Adipocyte (in vitro differentiated cells): ENCODE measurements around the gene DMAP1.

Experiments used
- DNase-seq: peaks from one replicate; pipeline ENCODE4 v3.0.0-alpha.2; 2015; ENCODE audit warnings: low read depth
- H3K27me3 ChIP-seq: replicated peaks from 2 replicates; pipeline ENCODE4 v1.7.0; 2013; ENCODE audit warnings: mild to moderate bottlenecking, low read length, moderate library complexity; ENCODE audit not compliant: control insufficient read depth, insufficient read depth
- H3K36me3 ChIP-seq: 2 replicates; pipeline ENCODE4 v1.7.0; 2013; ENCODE audit warnings: low read length, mild to moderate bottlenecking, moderate library complexity; ENCODE audit not compliant: control insufficient read depth, insufficient read depth, severe bottlenecking
- H3K4me1 ChIP-seq: 2 replicates; pipeline ENCODE4 v1.7.0; 2013; ENCODE audit warnings: mild to moderate bottlenecking, low read length, moderate library complexity; ENCODE audit not compliant: control insufficient read depth, insufficient read depth
- H3K4me3 ChIP-seq: 2 replicates; pipeline ENCODE4 v1.7.0; 2013; ENCODE audit warnings: mild to moderate bottlenecking, low read length, moderate library complexity
- H3K9ac ChIP-seq: 2 replicates; pipeline ENCODE4 v1.7.0; 2013; ENCODE audit warnings: mild to moderate bottlenecking, low read length, moderate library complexity
- H3K9me3 ChIP-seq: 2 replicates; pipeline ENCODE4 v1.7.0; 2013; ENCODE audit warnings: mild to moderate bottlenecking, low read length, moderate library complexity; ENCODE audit not compliant: control insufficient read depth

Gene DMAP1

DNA sequence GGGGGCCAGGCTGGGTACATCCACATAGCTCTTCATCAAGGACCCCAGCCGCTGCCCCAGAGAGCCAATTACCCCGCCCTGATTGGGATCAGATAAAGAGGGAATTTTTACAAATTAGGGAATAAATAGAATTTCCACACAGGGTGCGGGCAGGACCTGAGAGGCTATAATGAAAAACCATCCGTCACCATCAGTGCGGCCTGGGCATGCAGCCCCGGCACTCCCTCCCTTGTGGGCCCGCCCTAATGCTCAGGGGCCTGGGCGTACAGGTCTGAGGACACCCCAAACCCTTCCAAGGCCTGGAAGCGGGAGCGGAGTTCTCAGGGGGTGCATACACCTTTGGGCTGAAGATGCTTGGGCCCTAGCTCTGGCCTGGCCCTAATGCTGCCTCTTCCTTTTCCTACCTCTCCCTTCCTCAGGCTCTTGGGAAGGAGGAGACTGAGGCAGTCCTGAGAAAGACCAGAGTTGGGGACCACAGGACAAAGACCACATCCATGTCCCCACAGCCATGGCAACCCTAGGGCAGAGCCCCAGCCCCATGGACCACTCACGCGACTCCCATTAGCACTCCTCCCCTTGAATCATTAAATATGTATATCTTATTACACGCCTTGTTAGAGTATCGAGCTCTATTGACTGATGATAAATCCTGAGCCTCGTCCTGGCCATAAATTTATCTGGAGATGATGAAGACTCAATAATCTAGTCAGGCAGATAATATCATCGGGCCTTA is 16.3 kb downstream of the DMAP1 start:
- Histone ChIP-seq H3K9ac (no peak overlapping the region), H3K4me1 (peaks cover 5% of the 10 kb centered on the region), H3K4me3 (no peak overlapping the region), H3K9me3 (no peaks in the 10 kb centered on the region), H3K27me3 (no peaks in the 10 kb centered on the region), H3K36me3 (peaks cover 15% of the 10 kb centered on the region)
- no peak for DNase-seq

DNA sequence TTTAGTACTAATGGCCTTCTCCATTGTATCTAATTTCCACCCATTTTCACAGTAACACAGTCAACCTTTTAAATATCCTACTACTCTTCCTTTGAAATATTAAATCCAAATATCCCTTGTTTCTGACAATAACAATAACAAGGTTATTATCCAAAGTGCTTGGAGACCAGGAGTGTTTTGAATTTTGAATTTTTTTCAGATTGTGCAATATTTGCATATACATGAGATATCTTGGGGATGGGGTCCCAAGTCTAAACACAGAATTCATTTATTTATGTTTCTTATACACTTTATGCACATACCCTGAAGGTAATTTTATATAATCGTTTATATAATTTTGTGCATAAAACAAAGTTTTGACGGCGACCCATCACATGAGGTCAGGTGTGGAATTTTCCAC is 17.5 kb downstream of the DMAP1 start:
- Histone ChIP-seq H3K4me3 (no peak overlapping the region), H3K36me3 (peaks cover 10% of the 10 kb centered on the region), H3K4me1 (peaks cover 5% of the 10 kb centered on the region), H3K9ac (no peak overlapping the region), H3K27me3 (no peaks in the 10 kb centered on the region), H3K9me3 (no peaks in the 10 kb centered on the region)
- DNase-seq: no peak

DNA sequence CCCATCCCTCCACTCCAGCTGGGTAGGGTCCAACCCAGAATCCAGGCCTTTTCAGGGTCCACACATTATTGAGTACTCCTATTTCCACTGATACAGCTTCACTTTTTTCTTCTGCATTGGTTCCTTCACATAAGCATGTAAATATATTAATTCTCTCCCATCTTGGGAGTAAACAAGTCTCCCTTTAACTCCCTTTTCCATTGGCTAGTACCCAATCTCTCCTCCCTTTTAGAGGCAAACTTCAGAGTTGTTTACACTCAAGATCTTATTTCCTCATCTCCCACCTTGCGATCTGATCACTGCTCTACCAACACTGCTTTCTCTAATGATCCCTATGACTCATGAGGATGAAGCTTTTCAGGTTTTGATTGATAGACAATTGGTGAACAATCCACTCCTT is 20.3 kb downstream of the DMAP1 start:
- H3K4me3 ChIP-seq: no peak overlapping the region
- no peaks in the 10 kb centered on the region for H3K4me1 ChIP-seq
- H3K9ac ChIP-seq: no peak overlapping the region
- H3K27me3 ChIP-seq: no peaks in the 10 kb centered on the region
- peaks cover 10% of the 10 kb centered on the region for H3K36me3 ChIP-seq
- no peaks in the 10 kb centered on the region for H3K9me3 ChIP-seq
- no peak for DNase-seq

- no peak for DNase-seq
- no peak overlapping the region for H3K9ac ChIP-seq
- no peak overlapping the region for H3K4me3 ChIP-seq
- peaks cover 18% of the 10 kb centered on the region for H3K4me1 ChIP-seq
- peaks cover 10% of the 10 kb centered on the region for H3K36me3 ChIP-seq
- no peaks in the 10 kb centered on the region for H3K27me3 ChIP-seq
- H3K9me3 ChIP-seq: no peaks in the 10 kb centered on the region
Observed at GRCh38 chr1:44235808-44236207, 22.5 kb downstream of the DMAP1 start.

DNA sequence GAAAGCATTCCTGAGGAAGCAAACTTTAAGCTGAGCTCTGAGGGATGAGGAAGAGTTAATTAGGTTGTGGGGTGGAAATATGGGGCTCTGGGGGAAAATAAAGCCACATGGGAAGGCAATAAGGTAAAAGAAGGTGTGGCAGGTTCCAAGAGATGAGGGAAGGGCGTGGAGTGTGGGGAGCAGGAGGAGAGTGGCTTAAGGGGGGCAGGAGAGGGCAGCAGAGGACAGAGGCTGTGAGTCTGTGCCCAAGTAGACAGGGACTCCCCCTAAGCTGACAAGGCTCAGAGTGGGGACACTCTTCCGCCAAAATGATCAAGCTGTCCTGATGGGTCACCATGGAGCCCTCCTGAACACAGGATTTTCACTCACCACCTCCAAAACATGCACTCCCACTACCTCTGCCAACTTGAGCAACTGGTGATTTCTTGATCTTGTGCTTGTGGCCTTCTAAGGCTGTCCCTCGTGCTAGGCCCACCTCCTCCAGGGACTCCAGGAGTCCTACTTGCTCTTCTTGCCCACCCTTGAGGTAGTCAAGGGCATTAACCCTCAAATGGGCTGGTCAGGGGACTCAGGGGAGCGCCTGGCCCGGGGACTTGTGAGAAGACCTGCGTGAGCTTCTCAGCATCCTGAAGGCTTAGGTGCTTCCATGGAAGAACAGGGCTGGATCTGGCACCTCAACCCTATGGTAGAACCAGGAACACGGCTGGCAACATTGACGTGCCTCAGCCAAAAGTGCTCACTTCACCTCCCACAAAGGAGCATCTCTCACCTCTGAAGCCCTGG is 23.4 kb downstream of the DMAP1 start:
- H3K4me3 ChIP-seq: no peak overlapping the region
- H3K4me1 ChIP-seq: peaks cover 24% of the 10 kb centered on the region
- H3K9ac ChIP-seq: no peak overlapping the region
- H3K27me3 ChIP-seq: no peaks in the 10 kb centered on the region
- peaks cover 3% of the 10 kb centered on the region for H3K36me3 ChIP-seq
- no peaks in the 10 kb centered on the region for H3K9me3 ChIP-seq
- DNase-seq: no peak

DNA sequence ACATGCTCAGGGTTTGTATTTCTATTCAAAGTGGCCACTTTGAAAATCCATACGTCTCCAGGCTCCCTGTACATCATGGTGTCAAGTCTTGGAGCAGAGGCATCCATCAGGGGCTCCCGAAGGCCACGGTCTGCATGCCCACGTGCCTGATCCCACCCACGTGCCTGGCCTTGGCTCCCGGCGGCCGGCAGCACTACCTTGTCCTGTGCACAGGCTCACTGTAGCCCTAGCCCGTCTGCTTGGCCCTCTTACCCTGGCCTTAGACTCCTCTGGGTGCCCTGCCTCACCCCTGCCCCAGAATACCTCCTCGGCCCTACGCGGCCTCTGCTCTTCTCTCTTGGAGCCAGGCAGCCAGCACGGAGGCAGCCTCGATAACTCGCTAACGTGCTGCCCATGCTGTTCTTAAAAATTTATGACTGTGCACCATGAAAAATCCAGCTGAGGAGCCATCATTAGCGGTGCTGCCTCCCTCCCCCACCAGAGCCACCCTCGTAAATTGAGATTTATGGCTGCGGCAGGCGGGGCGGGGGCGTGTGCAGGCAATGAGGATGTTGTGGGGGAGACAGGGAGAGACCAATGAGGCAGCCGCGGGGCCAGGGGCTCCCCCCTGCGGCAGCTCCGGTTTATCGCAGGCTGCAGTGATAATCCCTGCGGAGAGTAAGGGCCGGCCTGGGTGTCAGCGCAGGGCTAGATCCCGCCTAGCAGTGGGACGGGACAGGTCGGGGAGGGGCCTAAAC is 24.6 kb downstream of the DMAP1 start:
- Histone ChIP-seq H3K9ac (no peak overlapping the region), H3K4me1 (peaks cover 24% of the 10 kb centered on the region), H3K9me3 (no peaks in the 10 kb centered on the region), H3K27me3 (no peaks in the 10 kb centered on the region), H3K36me3 (no peaks in the 10 kb centered on the region), H3K4me3 (no peak overlapping the region)
- DNase-seq: no peak

DNA sequence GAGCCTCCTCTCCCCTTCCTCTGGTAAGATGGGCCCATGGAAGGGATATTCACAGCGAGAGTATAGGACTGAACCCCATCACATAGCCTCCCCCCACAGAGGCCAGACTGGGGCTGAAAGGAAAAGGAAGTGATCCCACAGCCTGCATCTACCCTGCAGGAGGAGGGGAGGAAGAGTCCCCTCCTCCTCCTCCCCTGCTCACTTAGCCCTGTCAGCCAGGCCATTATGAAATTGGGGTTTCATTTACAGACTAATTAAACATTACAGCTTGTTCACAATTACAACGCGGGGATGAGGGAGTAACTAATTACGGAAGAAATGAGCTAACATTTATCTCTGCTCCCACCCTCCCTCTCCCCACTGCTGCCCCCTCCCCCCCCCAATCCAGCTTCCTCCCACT is 25.4 kb downstream of the DMAP1 start:
- DNase-seq: no peak
- no peaks in the 10 kb centered on the region for H3K9me3 ChIP-seq
- H3K9ac ChIP-seq: no peak overlapping the region
- no peak overlapping the region for H3K4me3 ChIP-seq
- H3K4me1 ChIP-seq: peaks cover 24% of the 10 kb centered on the region
- H3K27me3 ChIP-seq: no peaks in the 10 kb centered on the region
- H3K36me3 ChIP-seq: no peaks in the 10 kb centered on the region

DNA sequence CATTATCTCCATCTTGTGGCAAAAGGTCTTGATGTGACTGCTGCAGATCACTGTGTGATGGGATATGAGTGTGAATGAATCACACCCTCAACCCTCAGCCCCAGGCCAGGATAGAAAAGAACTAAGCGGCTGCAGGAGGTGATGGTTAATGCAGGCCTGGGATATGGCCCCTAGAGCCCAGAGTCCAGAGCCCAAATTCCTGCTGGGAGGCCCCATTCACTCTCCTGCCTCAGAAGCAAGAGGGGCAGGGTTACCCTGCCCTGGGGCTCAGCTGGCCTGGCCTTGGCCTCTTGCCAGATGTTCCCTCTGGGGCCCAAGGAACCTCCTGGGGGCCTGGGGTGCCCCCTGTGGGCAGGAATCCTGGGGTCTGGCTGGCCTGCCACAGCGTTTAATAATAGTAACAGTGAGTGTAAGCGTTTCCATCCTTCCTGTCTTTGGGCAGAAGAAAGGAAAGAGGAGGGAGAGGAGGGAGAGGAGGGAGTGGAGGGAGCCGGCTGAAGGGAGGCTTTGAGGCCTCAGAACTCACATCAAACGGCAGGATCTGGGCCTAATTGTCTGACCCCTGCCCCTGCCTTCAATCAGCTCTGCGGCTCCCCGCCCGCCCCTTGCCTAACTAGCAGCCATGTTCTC is 26.2 kb downstream of the DMAP1 start:
- DNase-seq: peak; percentile 52
- H3K4me1 ChIP-seq: peaks cover 24% of the 10 kb centered on the region
- H3K9ac ChIP-seq: peak overlapping the region; percentile 59
- H3K27me3 ChIP-seq: no peaks in the 10 kb centered on the region
- no peak overlapping the region for H3K4me3 ChIP-seq
- H3K36me3 ChIP-seq: no peaks in the 10 kb centered on the region
- no peaks in the 10 kb centered on the region for H3K9me3 ChIP-seq

- Histone ChIP-seq H3K4me1 (peaks cover 24% of the 10 kb centered on the region), H3K27me3 (no peaks in the 10 kb centered on the region)
Observed at GRCh38 chr1:44239961-44240371, 26.7 kb downstream of the DMAP1 start.

GRCh38 chr1:44240802-44241671 is 27.8 kb downstream of the DMAP1 start:
- Histone ChIP-seq H3K27me3 (no peaks in the 10 kb centered on the region), H3K9ac (peak overlapping the region; percentile 59), H3K9me3 (no peaks in the 10 kb centered on the region), H3K4me3 (no peak overlapping the region), H3K4me1 (peaks cover 24% of the 10 kb centered on the region), H3K36me3 (no peaks in the 10 kb centered on the region)
- DNase-seq: no peak

More at GRCh38 chr1:44239961-44240371, 26.7 kb downstream of the DMAP1 start:
- no peaks in the 10 kb centered on the region for H3K9me3 ChIP-seq
- peak; percentile 37 for DNase-seq
- H3K9ac ChIP-seq: peak overlapping the region; percentile 59
- H3K36me3 ChIP-seq: no peaks in the 10 kb centered on the region
- H3K4me3 ChIP-seq: no peak overlapping the region
